Nephron (organoid): ENCODE measurements around the gene GLYATL1.
A peak's percentile ranks its signal among the peaks of the same experiment; 100 is the strongest.

Experiments
- H3K27ac Mint-ChIP-seq, 3 experiments: 2 replicates each; pipeline ENCODE4 v1.8.0; 2020; ENCODE audit warnings: mixed read lengths in 3 of 3, mild to moderate bottlenecking in 2 of 3, moderate library complexity in 1 of 3
- H3K27me3 Mint-ChIP-seq: 2 replicates; pipeline ENCODE4 v1.8.0; 2021; ENCODE audit warnings: low read depth, mild to moderate bottlenecking, moderate library complexity, mixed read lengths
- H3K36me3 Mint-ChIP-seq: 2 replicates; pipeline ENCODE4 v1.8.0; 2020; ENCODE audit warnings: low read depth, mixed read lengths
- H3K4me1 Mint-ChIP-seq: 2 replicates; pipeline ENCODE4 v1.8.0; 2020; ENCODE audit warnings: mixed read lengths
- H3K4me3 Mint-ChIP-seq, 3 experiments: 2 replicates each; pipeline ENCODE4 v1.8.0; 2020; ENCODE audit warnings: mild to moderate bottlenecking in 3 of 3, mixed read lengths in 3 of 3, moderate library complexity in 2 of 3
- H3K9me3 Mint-ChIP-seq: 2 replicates; pipeline ENCODE4 v1.8.0; 2020; ENCODE audit warnings: mixed read lengths
- TF ChIP-seq, protein P1 (sequence below), 3 experiments: fragments of 200-600 bp; sonication (generic); IDR thresholded peaks; one replicate each; pipeline ENCODE4 v1.5.0; 2021; ENCODE audit warnings: antibody characterized with exemption in 3 of 3; ENCODE audit not compliant: unreplicated experiment in 3 of 3

The GLYATL1 gene

DNA sequence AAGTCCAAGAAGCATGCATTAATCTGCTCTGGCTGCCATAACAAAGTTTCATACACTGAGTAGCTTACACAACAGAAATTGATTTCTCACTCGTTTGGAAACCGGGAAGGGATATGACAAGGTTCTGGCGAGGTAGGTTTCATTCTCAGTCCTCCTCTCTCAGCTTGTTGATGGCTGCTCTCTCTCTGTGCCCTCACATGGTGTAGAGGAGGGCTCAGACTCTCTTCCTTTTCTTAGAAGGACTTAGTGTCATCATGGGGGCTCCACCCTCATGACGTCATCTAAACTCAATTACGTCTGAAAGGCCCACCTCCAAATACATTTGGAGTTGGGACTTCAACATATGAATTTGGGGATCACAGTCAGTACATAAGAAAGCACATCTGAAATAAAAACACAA is 18.6 kb downstream of the GLYATL1 start:
- no peaks in the 10 kb centered on the region for H3K4me1 Mint-ChIP-seq
- TF ChIP-seq, protein P1, sequence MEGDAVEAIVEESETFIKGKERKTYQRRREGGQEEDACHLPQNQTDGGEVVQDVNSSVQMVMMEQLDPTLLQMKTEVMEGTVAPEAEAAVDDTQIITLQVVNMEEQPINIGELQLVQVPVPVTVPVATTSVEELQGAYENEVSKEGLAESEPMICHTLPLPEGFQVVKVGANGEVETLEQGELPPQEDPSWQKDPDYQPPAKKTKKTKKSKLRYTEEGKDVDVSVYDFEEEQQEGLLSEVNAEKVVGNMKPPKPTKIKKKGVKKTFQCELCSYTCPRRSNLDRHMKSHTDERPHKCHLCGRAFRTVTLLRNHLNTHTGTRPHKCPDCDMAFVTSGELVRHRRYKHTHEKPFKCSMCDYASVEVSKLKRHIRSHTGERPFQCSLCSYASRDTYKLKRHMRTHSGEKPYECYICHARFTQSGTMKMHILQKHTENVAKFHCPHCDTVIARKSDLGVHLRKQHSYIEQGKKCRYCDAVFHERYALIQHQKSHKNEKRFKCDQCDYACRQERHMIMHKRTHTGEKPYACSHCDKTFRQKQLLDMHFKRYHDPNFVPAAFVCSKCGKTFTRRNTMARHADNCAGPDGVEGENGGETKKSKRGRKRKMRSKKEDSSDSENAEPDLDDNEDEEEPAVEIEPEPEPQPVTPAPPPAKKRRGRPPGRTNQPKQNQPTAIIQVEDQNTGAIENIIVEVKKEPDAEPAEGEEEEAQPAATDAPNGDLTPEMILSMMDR (IDR thresholded peaks at IDR 0.05; ENCODE audit: unreplicated experiment in 3 of 3): no peak
- no peak overlapping the region for H3K27ac Mint-ChIP-seq
- no peak overlapping the region for H3K4me3 Mint-ChIP-seq
- H3K36me3 Mint-ChIP-seq: no peaks in the 10 kb centered on the region
- no peaks in the 10 kb centered on the region for H3K27me3 Mint-ChIP-seq
- H3K9me3 Mint-ChIP-seq: no peaks in the 10 kb centered on the region

DNA sequence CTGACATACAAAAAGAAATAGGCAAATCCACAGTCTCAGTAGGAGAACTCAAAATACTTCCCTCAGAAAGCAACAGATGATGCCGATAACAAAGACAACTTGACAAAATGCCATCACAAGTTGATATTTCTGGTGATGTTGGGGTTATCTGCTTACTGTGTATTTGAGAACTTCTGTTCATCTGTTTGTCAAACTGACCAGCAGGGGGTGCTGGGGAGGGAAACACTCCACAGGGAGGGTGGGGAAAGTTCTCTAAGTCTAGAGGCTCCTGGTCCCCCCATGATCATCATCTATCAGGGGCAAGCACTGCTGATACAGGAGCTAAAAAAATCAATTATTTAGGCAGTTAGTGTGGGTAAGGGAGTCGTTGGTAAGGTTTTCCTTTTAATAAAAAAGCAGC is 19.2 kb downstream of the GLYATL1 start:
- no peak overlapping the region for H3K4me3 Mint-ChIP-seq
- H3K4me1 Mint-ChIP-seq: no peaks in the 10 kb centered on the region
- TF ChIP-seq, protein P1 (IDR thresholded peaks at IDR 0.05; ENCODE audit: unreplicated experiment in 3 of 3): peak in 2 of 3 experiments; percentile 11 to 31
- peaks cover 3% of the 10 kb centered on the region for H3K27me3 Mint-ChIP-seq
- H3K36me3 Mint-ChIP-seq: no peaks in the 10 kb centered on the region
- H3K9me3 Mint-ChIP-seq: no peaks in the 10 kb centered on the region
- H3K27ac Mint-ChIP-seq: no peak overlapping the region

DNA sequence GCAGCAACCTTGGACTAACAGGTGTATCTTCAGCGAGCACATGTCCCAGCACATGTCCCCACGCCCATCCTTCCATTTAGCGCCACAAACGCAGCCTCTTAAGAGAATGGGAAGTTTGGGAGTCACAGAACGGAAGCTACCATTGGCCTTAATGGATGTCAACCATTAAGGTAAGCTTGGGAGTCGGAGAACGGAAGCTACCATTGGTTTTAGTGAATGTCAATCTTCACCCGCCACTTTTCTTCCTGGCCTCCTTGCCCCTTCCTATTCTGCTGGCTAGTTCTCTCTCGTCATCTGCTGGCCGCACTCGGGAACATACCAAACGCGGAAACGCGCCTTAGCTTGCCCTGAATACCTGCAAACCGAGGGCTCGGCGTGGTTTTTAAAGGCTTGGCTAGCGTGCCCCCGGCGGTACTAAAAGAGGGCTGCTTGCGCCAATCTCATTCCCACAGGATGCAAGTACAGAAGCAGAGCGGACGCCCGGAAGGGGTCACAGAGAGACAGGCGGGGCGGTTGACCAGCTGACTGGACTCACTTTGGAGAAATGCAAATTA is 24.3 kb downstream of the GLYATL1 start:
- Mint-ChIP-seq H3K27me3 (peaks cover 12% of the 10 kb centered on the region), H3K9me3 (no peaks in the 10 kb centered on the region), H3K36me3 (no peaks in the 10 kb centered on the region), H3K4me1 (no peaks in the 10 kb centered on the region), H3K4me3 (peak overlapping the region in 2 of 3 experiments; percentile 46 to 55), H3K27ac (no peak overlapping the region)
- TF ChIP-seq, protein P1 (IDR thresholded peaks at IDR 0.05; ENCODE audit: unreplicated experiment in 3 of 3): no peak

DNA sequence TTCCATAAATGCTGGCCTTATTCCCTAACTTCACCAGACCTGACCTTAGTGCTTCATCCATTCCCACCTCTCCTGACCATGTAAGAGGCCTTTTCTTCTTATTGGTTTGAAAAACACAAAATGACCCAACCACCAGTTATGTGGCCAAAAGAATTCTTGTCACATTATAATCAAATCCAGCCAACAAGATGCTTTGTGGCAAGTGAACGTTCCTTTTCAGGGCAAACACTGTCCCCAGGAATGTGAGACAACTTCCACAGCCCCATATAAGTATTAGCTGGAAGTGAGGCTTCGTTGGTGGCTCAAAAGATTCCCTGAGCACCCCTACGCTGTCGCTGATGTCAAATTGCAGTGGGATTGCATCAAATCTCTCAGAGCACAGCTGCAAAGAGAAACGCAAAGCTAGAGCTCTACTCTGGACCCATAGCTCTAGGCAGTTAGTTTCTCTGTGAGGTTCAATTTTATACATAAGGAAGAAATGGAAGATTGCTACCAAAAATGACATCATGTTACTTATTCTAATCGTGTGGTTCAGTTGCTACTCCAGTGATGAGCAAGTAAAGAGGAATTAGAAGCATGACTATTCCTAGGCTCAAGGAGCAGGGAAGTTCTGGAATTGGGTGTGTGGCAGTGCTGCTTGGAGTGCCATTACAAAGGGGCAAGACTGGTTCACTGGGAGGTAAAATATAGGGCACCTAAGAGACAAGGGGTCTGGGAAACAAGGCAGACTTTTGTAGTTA is 26.1 kb downstream of the GLYATL1 start:
- TF ChIP-seq, protein P1 (IDR thresholded peaks at IDR 0.05; ENCODE audit: unreplicated experiment in 3 of 3): no peak
- H3K9me3 Mint-ChIP-seq: no peaks in the 10 kb centered on the region
- H3K4me3 Mint-ChIP-seq: no peak overlapping the region
- H3K36me3 Mint-ChIP-seq: no peaks in the 10 kb centered on the region
- H3K27ac Mint-ChIP-seq: no peak overlapping the region
- H3K4me1 Mint-ChIP-seq: no peaks in the 10 kb centered on the region
- peaks cover 12% of the 10 kb centered on the region for H3K27me3 Mint-ChIP-seq

DNA sequence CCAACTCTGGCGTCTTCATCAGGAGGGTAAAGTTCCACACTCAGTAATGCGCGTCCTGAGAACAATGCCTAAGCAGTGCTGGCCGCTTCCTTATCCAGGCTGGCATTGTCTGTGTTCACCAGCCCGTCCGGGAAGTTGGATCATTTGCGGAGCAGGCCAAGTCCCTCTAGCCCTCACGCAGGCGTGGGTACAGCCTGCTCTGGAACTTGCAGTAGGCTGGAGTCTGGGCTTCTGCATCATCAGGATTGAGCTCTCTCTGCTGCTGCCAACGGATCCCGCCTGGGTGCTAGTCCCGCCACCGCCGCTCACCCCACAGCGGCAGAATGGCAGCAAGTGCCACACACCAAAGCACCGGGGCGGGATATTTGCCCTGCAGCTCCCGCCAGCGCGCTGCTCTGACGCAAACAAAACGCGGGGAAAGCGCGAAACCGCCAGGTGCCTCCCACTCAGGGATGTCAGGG is 29.0 kb downstream of the GLYATL1 start:
- H3K27me3 Mint-ChIP-seq: peaks cover 9% of the 10 kb centered on the region
- H3K27ac Mint-ChIP-seq: no peak overlapping the region
- no peaks in the 10 kb centered on the region for H3K36me3 Mint-ChIP-seq
- no peak overlapping the region for H3K4me3 Mint-ChIP-seq
- no peaks in the 10 kb centered on the region for H3K4me1 Mint-ChIP-seq
- TF ChIP-seq, protein P1 (IDR thresholded peaks at IDR 0.05; ENCODE audit: unreplicated experiment in 3 of 3): no peak
- peaks cover 8% of the 10 kb centered on the region for H3K9me3 Mint-ChIP-seq

DNA sequence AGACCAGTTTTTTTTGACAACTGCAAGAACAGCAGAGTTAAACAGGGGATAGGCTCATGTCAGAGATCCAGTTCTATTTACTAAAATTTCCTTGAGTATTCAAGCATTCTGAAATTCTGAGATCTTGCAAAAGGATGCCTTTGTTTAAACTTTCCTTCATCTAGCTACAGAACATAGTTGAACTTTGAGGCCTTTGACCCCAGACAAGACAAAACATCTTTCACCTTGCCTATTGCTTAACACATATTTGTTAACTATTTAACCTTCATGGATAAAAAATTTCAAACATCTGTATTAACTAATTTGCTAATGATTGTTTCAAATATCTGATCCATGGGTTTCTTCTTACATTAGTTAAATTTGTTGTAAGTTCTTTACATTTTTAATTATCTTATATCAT is 38.2 kb downstream of the GLYATL1 start:
- Mint-ChIP-seq H3K27me3 (no peaks in the 10 kb centered on the region), H3K4me1 (no peaks in the 10 kb centered on the region), H3K27ac (no peak overlapping the region), H3K4me3 (no peak overlapping the region), H3K9me3 (peaks cover 9% of the 10 kb centered on the region), H3K36me3 (no peaks in the 10 kb centered on the region)
- TF ChIP-seq, protein P1 (IDR thresholded peaks at IDR 0.05; ENCODE audit: unreplicated experiment in 3 of 3): no peak
